ENCODE measurements around the gene EXOG.

The EXOG gene

DNA sequence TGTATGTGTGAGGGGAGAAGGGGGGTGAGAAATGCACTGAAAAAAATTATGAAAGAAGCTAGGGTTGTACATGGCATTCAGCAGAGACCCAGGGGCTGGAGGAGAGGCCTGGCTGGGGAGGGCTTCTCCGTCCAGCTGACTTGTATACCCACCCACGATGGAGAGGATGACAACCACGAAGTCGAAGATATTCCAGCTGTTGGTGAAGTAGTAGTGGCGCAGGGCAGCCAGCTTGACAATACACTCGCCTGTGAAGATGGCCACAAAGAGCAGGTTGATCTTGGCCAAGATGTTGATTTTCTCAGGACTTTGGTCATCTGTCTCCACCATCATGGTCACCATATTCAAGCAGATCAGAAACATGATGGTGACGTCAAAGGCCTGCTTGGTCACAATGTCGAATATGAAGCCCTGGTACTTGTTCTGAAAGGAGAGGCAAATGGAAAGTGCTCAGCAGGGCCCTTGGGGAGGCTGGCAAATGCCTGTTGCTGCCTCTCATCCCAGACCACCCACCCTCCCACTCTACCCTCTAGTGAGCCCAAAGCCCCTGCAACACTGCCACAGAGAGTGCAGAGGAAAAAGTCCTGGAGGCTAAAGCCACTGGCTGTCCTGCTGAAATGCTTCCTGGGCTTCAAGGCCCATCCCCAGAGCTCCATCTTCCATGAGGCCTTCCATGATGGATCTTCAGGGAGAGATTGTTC lies 58.1 kb downstream of the EXOG start:
- TF ChIP-seq SIN3A (IDR thresholded peaks at IDR 0.05; ENCODE audit: borderline replicate concordance, insufficient read depth, low read length) (no peak), FOXP2 (optimal IDR thresholded peaks at IDR 0.05; ENCODE audit: borderline replicate concordance, extremely low read depth, extremely low read length, insufficient read depth) (no peak), POLR2AphosphoS5 (IDR thresholded peaks at IDR 0.05; ENCODE audit: low read depth, low read length) (no peak), TAF1 (IDR thresholded peaks at IDR 0.05; ENCODE audit: borderline replicate concordance, insufficient read depth, low read length) (no peak)
- TF ChIP-seq, protein P1, sequence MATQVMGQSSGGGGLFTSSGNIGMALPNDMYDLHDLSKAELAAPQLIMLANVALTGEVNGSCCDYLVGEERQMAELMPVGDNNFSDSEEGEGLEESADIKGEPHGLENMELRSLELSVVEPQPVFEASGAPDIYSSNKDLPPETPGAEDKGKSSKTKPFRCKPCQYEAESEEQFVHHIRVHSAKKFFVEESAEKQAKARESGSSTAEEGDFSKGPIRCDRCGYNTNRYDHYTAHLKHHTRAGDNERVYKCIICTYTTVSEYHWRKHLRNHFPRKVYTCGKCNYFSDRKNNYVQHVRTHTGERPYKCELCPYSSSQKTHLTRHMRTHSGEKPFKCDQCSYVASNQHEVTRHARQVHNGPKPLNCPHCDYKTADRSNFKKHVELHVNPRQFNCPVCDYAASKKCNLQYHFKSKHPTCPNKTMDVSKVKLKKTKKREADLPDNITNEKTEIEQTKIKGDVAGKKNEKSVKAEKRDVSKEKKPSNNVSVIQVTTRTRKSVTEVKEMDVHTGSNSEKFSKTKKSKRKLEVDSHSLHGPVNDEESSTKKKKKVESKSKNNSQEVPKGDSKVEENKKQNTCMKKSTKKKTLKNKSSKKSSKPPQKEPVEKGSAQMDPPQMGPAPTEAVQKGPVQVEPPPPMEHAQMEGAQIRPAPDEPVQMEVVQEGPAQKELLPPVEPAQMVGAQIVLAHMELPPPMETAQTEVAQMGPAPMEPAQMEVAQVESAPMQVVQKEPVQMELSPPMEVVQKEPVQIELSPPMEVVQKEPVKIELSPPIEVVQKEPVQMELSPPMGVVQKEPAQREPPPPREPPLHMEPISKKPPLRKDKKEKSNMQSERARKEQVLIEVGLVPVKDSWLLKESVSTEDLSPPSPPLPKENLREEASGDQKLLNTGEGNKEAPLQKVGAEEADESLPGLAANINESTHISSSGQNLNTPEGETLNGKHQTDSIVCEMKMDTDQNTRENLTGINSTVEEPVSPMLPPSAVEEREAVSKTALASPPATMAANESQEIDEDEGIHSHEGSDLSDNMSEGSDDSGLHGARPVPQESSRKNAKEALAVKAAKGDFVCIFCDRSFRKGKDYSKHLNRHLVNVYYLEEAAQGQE (IDR thresholded peaks at IDR 0.05; ENCODE audit: insufficient read depth in 1 of 2, low read depth in 2 of 2, low read length in 2 of 2), result no peak

DNA sequence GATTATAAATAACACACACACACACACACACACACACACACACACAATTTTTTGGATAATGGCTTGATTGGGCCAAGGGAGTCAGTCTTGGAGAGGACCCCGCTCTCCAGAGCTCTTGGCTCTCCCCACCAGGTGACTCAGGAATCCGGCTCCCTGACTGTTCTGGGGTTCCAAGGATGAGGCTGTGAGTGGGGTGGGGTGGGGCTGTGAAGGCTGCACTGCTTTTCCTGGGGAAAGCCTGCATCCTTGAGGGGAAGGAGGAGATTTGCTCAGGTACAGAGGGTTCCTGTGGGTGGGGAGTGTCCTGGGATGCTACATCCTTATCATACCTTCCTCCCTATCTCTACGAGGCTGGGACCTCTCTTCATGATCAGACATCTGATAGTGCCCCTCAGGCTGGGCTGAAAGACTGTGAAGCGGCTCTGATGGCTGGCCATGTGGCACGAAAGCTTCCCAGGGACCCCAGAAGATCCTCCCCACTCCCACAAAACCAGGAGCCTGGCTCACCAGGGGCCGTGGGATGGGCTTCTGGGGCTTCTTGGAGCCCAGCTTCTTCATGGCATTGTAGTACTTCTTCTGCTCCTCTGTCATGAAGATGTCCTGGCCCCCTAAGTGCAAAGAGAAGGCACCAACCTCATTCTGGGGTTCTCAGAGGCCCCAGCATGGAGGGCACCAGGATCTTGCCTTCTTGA lies 59.2 kb downstream of the EXOG start:
- TF ChIP-seq SIN3A (IDR thresholded peaks at IDR 0.05; ENCODE audit: borderline replicate concordance, insufficient read depth, low read length), result no peak
- TF ChIP-seq, protein P1 (IDR thresholded peaks at IDR 0.05; ENCODE audit: insufficient read depth in 1 of 2, low read depth in 2 of 2, low read length in 2 of 2), result no peak
- no peak for TF ChIP-seq FOXP2 (optimal IDR thresholded peaks at IDR 0.05; ENCODE audit: borderline replicate concordance, extremely low read depth, extremely low read length, insufficient read depth)
- no peak for TF ChIP-seq POLR2AphosphoS5 (IDR thresholded peaks at IDR 0.05; ENCODE audit: low read depth, low read length)

DNA sequence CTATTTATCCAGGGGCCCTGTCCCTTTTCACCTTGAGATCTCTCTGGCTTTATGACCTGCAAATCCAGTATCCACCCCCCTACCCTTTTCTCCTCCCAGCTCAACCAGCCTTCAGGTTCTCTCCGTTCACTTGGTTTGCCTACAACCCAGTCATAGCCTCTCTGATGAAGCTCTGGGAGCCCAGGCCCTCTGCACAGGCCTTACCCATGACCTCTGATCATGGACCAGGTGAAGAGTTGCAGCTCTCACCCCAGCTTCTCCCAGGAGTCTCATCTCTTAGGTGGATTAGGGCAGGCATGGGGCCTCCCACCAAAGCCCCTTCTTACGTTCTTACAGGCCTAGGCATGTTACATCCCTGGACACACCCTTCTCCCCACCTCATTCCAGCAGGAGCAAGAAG lies 59.8 kb downstream of the EXOG start:
- no peak for TF ChIP-seq SIN3A (IDR thresholded peaks at IDR 0.05; ENCODE audit: borderline replicate concordance, insufficient read depth, low read length)
- TF ChIP-seq POLR2AphosphoS5 (IDR thresholded peaks at IDR 0.05; ENCODE audit: low read depth, low read length), result no peak
- TF ChIP-seq, protein P1 (IDR thresholded peaks at IDR 0.05; ENCODE audit: insufficient read depth in 1 of 2, low read depth in 2 of 2, low read length in 2 of 2), result no peak
- TF ChIP-seq FOXP2 (optimal IDR thresholded peaks at IDR 0.05; ENCODE audit: borderline replicate concordance, extremely low read depth, extremely low read length, insufficient read depth), result no peak
- TF ChIP-seq TAF1 (IDR thresholded peaks at IDR 0.05; ENCODE audit: borderline replicate concordance, insufficient read depth, low read length), result no peak

DNA sequence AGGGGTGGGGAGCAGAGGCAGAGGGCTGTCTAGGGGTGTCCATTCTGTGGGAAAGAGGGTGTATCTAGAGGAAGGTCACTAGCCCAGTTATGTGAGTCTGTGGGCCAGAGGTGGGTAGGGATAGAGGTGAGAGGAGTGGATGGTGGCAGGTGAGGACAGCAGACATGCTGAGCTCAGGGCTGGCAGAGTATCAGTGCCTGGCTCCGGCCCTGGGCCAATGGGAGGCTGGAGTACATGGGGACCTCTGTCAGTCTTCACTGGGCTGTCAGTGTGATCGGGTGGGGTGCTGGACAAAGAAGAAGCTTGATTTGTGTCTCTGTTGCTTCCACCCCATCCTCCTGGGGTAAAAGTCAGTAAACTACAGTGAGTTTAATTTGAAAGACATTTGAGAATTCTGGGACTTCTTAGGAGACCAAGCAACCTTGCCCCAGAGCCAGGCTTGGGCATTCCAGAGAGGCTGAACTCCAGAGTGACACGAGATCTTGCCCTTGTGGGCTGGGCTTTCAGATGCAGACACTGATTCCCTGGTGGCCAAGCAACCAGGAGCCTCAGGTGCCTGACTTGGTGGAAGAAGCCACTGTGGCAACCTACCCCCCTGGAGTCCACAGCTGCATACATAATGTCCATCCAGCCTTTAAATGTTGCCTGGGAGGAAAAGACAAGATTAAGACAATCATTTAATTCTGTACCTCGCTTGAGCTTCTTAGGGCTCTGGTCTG lies 60.7 kb downstream of the EXOG start:
- TF ChIP-seq FOXP2 (optimal IDR thresholded peaks at IDR 0.05; ENCODE audit: borderline replicate concordance, extremely low read depth, extremely low read length, insufficient read depth) (no peak), POLR2AphosphoS5 (IDR thresholded peaks at IDR 0.05; ENCODE audit: low read depth, low read length) (no peak), TAF1 (IDR thresholded peaks at IDR 0.05; ENCODE audit: borderline replicate concordance, insufficient read depth, low read length) (no peak), SIN3A (IDR thresholded peaks at IDR 0.05; ENCODE audit: borderline replicate concordance, insufficient read depth, low read length) (no peak)

DNA sequence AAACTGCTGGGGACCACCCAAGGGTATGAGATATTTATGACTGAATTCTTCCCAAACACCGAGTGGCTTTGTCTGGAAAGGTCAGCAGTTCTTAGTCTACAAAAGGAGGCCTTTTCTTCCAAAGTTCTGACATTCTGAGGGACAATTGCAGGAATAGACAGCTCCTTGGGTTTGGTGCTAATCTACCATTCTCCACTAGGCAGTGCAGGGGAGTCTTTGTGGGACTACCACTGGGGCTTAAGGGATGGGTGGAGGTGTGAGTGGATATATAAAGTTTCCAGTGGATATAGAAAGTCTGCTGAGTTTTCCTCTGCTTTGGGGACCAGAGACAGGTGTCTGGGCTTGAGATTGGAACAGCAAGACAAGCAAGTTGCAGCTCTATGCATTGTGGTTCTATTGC lies 62.7 kb downstream of the EXOG start:
- TF ChIP-seq SIN3A (IDR thresholded peaks at IDR 0.05; ENCODE audit: borderline replicate concordance, insufficient read depth, low read length) (no peak), TAF1 (IDR thresholded peaks at IDR 0.05; ENCODE audit: borderline replicate concordance, insufficient read depth, low read length) (no peak), FOXP2 (optimal IDR thresholded peaks at IDR 0.05; ENCODE audit: borderline replicate concordance, extremely low read depth, extremely low read length, insufficient read depth) (no peak), POLR2AphosphoS5 (IDR thresholded peaks at IDR 0.05; ENCODE audit: low read depth, low read length) (no peak)
- TF ChIP-seq, protein P1 (IDR thresholded peaks at IDR 0.05; ENCODE audit: insufficient read depth in 1 of 2, low read depth in 2 of 2, low read length in 2 of 2), result no peak

Measured in PFSK-1 (cell line).